GM19099 (cell line): Measurements from ENCODE around the gene LEMD1.

Experiments used
- POLR2A ChIP-seq: IDR thresholded peaks from 3 replicates; pipeline ENCODE4 v1.6.1; 2011; ENCODE audit warnings: low read depth; ENCODE audit not compliant: insufficient read length; ENCODE audit errors: extremely low read depth

LEMD1 gene

DNA sequence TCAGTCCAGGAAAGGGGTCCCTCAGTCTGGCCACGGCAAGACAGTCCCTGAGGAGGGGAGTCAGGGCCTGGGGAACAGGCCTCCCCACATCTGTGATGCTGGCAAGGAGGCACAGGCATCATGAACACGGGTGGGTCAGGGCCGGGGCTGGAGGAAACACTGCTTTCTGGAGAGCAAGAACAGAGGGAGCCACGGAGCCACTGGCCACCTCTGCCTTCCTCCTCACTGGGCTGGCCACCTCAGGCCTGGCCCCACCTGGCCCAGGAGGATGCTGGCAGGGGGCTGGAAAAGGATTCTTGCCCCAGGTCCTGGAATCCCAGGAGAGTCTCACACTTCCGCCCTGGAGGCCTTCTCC lies 18.2 kb upstream of the LEMD1 start:
- no peak for TF ChIP-seq POLR2A

DNA sequence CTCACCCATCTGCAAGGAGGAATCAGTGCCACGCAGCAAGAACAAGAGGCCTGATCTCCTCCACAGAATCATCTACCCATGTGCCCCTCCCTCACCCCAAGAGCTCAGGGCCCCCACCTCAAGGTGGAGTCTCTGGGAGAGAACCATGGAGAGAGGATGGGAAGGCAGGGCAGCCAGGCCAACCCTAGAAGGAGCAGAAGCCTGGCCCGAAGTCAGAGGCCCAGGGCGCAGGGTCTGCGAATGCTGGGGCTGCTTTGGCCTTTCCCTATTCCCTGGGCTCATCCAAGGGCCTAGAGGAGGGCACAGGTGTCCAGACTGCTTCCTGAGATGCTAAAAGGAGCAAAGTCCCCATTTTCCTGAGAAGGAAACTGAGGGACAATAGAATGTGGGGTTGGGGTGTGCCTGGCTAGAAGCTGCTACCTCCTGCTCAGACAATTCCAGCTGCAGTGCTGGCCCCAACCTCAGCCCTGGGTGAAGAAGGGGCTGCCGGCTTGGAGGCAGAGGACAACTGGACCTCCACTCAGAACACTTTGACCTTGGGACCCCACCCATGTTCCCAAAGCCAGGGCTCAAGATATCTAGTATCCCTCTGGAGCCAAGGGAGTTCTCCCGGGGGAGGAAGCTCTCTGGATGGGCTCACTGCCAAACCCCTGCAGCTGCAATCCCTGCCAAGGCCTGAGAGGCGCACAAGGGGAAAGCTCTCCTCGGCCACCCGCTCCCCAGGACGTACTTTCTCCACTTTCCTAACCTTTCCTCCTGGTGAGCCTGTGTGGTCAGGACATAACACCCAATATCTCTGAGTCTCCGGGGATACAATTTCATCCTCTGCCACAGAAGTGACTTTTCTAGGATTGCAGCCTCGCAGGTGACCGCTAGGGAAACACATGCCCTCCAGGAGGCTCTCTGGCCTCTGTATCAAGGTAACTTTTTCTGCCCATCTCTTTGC lies 16.6 kb upstream of the LEMD1 start:
- TF ChIP-seq POLR2A = no peak

DNA sequence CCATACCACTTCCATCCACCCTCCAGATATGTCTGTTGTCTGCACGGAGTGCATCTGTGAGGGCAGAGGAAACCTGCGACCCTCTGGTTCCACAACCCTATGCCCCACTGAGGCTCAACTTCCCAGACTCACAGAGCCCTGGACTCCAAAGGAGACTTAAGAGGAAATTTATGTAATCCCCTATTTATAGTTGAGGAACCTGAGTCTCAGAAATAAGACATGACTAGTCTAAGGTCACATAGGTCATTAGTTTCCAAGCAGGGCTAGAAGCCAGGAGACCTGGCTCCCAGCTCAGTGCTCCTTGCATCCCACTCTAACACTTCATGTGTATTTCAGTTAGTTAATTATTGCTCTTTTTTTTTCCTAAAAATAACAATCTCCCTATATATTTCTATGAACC lies 15.7 kb upstream of the LEMD1 start:
- no peak for TF ChIP-seq POLR2A

DNA sequence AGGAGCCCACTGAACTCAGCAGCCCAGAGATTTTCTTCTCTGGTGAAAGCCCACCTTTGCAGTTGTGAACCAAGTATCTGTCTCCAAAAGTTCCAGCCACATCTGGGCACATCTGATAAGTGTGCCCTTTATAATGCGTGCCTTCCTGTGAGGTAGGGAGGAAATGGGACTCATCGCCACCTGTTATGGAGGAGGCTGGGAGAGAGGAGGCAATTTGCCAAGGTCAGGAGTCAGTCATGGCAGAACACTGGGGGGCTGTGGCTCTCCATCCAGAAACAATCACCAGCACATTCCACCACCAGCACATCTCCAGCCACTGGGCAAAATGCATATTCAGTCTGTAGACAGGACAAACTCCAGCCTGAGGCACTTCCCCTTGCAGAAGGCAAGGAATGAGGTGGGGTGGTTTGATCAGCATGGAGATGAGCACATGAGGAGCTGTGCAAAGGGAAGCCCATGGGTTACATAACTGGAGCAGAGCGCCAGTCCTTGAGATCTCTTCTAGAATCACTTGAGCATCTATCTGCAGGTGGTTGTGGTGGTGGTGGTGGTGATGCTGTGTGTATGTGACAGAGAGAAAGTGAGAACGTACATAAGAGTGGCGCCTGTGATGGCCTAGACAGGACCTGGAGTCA lies 15.0 kb upstream of the LEMD1 start:
- no peak for TF ChIP-seq POLR2A

DNA sequence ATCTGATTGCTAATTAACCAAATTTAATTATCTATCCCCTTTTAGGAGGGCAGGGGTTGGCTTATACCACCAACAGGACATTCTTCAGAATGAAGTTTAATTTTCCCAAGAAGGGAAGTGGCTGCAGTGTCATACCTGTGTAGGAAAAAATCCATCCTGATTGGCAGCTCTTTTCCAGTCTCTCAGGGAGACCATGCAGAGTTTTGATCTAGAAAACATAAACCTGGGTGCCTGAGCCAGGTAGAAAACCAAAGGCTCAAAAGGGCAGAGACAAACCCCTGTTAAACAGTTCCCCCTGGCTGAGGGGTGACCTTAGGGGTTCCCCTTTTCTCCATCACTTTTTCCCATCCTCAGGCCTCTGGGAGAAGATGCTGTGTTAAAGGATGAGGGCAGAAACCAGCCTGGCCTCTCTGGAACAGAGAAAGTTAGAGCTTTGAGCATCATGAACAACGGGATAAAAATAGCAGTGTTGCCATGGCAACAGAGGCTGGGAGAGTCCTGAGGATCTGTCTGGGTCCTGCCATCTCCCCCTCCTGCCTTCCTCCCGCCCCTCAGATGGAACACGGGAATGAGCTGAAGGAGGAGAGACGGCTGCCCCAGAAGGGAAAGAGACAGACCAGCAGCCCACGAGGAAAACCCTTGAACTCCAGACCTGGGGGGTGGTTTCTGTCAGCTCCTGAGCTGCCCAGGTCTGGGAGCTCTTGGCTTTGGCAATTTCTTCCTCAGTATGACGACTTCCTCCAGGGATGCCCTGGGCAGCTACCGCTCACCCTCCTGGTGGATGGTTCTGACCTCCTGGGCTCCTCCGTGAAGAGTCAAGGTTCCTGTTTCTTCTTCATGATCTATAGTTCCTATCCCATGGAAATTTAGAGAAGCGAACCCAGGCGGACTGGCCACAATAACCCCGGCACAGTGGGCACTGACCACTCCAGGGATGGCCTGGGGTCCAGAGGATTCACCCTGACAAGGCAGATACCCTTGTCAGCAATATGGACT lies 14.0 kb upstream of the LEMD1 start:
- no peak for TF ChIP-seq POLR2A

DNA sequence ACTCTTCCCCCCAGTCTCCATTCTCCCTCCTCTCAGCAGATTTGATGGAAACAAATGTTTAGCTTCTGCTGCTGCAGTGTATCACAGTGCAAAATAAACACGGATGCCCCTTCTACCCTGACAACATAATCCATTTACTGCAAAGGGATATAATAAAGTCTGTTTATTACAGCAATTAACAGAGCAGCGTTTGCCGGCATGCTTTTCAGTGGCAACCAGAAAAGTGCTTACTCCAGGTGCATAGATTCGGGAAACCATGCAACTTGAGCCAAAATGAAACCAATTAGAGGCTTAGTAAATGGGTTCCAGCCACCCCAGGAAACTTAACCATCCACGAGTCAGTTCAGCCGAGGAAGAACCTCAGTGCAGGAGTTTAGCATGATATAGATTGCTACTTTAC lies 12.9 kb upstream of the LEMD1 start:
- TF ChIP-seq POLR2A = no peak

DNA sequence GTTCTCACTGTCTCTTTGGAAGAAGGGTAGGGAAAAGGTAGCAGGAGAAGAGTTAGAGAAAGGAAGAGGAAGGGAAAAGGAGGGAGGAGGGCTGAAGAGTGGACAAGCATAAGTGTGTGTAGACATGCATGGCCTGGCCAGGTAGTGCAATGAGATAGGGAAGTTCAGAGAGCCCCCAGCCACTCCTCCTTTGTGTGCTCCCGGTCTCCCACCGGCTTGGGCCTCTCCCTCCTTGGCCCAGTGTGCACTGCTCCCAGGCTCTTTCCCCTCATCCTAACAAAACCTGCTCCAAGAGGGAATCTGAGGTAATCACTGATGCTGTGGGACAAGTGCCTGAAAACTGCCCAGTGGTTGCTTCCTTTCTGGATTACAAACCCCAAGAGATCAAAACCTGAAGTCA lies 10.3 kb upstream of the LEMD1 start:
- no peak for TF ChIP-seq POLR2A

DNA sequence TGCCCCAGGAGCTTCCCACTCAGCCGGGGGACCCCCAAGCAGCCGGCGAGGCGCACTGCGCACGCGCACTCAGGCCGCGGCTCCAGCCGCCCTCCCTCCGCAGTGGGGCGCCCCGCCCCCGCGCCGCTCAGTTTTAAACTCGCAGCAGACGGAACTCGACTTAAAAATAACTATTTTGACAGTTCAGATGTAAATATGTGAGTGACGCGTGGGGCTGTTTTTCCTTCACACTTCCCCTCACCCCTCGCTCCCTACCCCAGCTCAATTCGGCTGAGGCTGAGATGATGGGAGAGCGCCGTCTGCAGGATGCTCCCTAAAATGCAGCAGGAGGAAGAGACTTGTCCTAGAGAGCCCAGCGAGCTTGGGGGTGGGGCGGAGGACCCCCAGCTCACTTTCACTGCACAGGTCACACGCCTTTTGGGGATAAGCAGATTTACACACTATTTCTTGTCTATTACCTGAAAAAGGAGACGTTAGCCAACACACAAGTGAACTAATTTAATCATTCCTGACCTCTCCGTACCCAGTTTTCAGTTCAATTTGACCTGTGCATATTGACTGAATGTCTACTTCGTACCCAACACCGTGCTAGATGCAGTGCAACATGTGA lies 8.9 kb upstream of the LEMD1 start:
- TF ChIP-seq POLR2A = no peak

DNA sequence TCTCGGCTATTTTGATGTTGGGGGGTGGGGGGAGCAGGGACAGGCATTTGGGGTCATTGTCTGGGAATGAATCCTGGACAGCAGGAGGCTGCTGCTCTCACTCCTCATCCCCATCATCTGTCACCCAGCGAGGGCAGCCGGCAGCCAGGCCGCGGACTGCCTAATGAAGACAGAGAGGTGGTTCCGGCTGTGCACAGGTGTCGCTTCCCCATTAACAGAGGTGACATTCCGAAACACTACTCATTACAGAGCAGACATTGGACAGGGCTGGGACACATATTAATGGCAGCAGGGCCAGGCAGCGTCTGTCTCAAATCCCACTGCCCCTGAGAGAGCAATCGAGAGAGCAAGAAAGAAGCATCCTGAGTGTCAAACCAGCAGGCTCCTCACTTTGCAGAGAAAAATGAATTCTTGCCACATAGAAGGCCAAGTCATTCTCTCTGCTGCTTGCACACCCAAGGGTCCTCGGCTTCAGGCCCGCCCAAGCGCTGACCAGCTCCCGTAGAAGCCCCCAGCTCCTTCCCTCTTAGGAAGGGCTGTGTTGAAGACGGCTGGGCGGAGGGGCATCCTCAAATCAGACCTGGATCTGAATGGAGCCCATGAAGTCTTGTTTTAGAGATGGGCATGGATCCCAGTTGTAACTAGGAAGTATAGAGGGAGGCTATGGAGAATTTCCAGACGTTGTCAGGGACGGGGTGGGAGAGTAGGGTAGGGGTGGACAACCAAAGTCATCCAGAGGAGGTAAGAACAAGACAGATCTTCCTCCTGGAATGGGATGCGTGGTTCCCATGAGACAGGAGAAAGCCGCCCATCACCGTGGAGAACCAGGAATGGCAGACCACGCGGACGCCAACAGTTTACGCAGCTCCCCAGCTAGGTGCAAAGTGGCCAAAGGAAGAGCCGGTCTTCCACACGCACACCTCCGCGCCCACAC lies 8.2 kb upstream of the LEMD1 start:
- TF ChIP-seq POLR2A = no peak

DNA sequence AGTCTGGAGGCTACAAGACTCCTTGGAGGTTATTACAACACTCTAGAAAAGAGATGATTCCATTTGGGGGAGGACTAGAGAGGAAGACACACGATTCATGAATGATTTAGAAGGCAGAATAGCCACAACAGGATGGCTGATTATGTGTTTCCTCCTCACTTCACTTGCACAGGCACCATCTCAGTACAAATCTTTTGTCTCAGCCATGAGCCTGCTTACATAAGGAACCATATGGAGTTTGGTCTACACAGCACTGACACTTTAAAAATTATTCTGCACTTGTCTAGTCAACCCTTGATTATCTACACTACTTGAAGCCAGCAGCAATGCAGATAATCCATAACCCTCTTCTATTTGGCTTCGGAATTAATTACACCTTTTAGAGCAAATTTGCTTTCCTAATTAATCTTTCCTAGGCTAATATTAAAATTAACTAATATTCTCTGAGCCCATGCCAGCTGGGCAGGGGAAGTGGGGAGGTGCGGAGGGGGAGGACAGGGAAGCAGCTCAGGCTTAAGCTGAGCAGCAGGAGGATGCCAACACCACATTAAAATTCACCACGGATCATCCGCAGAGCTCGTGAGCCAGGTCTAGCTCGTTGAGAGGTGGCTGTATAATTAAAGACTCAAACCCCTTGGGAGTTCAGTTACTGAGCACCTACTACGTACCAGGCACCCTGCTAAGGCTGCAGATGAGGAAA lies 3.2 kb upstream of the LEMD1 start:
- TF ChIP-seq POLR2A = no peak

DNA sequence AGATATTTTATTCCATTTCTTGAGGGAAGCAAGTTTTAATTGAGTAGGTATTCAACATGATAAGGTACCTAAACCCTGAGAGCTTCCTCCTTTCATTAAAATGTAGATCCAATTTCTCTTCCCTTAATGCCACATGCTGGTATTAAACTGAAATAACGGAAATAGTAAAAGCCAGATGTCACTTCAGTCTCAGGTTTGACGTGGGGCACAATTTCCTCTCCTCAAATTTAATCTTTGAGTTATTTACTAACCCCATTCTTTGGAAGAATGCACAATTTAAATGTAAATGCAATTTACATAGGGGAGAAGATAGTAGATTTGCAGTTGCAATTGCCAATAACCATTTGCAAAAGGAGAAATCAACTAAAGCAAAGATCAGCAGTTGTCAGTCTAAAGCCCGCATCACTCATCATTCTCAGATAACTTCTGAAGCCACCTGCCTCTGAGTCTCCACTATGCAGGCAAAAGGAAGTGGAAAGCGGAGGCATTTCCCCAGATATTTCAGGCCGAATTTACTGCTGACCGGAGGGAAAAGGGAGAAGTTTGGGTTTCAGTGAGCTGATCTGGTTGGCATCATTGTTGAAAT lies 2.1 kb upstream of the LEMD1 start:
- no peak for TF ChIP-seq POLR2A

DNA sequence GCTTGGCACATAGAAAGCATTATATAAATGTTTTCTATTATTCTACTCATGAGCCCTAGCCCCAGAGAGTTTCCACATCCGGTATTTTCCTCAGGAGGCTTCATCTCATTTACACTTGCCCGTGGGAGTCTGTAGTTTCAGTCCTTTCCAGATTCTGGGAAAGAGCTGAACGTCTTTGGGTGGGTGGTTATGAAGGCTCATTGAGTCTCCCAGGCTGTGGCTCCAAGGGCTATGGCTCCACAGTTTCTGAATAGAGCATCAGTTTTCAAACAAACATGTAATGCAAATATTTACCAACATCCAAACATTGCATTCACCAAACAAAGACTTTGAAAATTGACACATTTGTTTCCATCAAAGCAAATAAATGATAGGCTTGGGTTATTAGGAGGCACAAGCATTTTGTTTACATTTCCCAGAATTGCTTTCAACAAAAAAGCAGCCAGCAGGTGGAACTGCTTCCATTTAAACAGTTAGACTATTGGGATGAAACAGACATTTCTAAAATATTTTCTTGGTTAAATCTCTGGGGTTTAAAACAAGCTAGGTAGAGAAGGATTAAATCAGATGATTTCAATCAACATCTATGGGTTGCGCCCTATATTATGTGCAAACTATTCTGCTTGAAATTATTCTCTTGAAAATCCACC lies 1.3 kb upstream of the LEMD1 start:
- TF ChIP-seq POLR2A = no peak
